CD4-positive, alpha-beta T cell treated with Interleukin-6 at 100 ng/mL for 8 hours (primary cell): ENCODE measurements around the gene ADARB1.

ENCODE experiments used
- DNase-seq: peaks from one replicate; pipeline ENCODE4 v3.0.0-alpha.2; 2020; ENCODE audit warnings: mixed read lengths, low spot score

The ADARB1 gene

GRCh38 chr21:45227735-45228134, 153.4 kb downstream of the ADARB1 start:
- no peak for DNase-seq

- DNase-seq: peak; percentile 74
Measured at GRCh38 chr21:45228171-45228641, 153.8 kb downstream of the ADARB1 start.

DNA sequence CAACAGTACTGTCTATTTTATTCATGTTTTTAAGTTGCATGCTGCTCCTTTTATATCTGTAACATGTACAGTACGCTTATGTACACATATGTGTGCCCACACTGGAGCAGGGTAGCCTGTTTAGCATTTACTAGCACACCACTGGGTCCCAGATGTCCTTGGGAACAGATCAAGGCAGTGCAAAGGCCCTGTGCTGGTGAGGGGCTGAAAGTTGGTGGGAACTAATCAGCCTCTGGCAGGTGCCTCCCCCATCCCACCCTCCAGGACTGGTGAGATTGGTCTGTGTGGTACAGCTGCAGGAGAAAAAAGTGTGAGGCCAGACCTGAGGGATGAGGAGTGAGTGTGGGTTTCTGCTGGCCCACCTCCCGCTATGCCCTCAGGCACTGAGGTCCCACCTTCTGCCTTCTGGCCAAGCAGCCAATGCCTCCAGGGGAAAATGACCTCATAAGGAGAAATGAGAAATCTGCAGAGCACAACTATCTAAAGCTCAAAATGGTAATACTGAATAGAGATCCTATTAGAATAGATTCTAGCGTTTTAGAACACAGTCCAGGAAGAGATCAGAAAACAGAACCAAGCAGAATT, 154.4 kb downstream of the ADARB1 start:
- DNase-seq: no peak

- DNase-seq: no peak
Measured at GRCh38 chr21:45231705-45232104, 157.3 kb downstream of the ADARB1 start.

DNA sequence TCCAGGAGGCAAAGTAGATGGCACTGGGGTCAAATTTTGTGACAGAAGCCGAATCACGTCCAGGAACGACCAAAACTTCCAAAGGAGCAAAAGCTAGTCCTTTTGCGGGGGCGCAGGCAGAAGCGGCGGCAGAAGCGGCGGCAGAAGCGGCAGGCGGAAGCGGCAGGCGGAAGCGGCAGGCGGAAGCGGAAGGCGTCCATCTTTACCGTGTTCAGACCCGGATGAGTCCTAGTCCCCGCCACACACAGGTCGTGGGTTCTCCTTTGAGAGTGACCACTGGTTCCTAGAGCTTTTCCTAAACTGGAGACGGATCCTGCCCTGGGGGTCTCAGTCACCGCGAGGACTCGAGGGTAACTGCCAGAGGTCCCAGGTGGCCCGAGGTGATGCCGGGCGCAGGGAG, 159.7 kb downstream of the ADARB1 start:
- DNase-seq: no peak

GRCh38 chr21:45234965-45235364, 160.6 kb downstream of the ADARB1 start:
- no peak for DNase-seq

GRCh38 chr21:45235488-45235887, 161.1 kb downstream of the ADARB1 start:
- DNase-seq: no peak

DNA sequence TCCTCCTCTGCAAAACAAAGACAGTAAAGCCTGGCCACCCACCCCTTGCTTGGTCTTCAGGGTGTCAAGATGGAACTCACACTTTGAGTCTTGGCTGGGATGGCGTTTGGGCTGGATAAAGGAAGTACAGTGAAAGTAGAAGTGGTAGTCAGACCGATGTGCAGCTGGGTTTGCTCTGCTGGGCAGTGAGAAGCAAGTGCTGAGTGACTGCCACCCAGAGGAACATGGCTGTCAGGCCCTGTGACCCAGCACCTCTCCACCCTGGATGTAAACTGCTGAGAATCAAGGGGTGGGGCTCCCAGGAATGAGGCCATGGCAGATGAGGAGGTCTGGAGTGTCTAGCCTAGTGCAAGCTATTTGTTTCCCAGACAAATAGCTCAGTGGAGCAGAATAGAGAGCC, 162.1 kb downstream of the ADARB1 start:
- DNase-seq: no peak

GRCh38 chr21:45237401-45237800, 163.0 kb downstream of the ADARB1 start:
- DNase-seq: no peak

GRCh38 chr21:45241357-45241756, 167.0 kb downstream of the ADARB1 start:
- DNase-seq: no peak

- DNase-seq: no peak
Measured at GRCh38 chr21:45243603-45244002, 169.2 kb downstream of the ADARB1 start.

DNA sequence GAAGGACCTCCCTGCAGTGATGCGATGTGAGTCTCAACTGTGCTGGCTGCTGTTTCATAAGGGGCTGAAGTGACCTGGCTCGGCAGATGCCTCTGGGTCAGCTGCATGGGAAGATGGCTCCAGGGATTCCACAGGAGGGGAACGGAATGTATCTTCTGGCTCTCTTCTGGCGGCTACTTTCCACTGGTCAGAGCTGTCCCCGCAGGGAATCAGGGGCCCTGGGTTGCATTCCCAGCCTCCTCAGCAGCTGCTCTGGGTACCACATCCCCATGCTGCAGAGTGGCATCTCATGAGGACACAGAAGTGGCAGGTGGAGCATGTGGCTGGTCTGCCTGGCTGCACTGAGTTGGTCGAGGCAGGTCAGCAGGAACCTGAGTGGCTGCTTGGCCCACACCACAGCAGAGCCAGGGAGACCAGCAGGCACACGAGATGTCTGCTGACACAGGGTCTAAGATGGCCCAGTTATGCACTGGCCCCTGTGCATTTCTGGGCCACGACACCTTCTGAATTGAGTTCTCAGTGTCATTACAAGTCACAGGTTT, 170.5 kb downstream of the ADARB1 start:
- no peak for DNase-seq

DNA sequence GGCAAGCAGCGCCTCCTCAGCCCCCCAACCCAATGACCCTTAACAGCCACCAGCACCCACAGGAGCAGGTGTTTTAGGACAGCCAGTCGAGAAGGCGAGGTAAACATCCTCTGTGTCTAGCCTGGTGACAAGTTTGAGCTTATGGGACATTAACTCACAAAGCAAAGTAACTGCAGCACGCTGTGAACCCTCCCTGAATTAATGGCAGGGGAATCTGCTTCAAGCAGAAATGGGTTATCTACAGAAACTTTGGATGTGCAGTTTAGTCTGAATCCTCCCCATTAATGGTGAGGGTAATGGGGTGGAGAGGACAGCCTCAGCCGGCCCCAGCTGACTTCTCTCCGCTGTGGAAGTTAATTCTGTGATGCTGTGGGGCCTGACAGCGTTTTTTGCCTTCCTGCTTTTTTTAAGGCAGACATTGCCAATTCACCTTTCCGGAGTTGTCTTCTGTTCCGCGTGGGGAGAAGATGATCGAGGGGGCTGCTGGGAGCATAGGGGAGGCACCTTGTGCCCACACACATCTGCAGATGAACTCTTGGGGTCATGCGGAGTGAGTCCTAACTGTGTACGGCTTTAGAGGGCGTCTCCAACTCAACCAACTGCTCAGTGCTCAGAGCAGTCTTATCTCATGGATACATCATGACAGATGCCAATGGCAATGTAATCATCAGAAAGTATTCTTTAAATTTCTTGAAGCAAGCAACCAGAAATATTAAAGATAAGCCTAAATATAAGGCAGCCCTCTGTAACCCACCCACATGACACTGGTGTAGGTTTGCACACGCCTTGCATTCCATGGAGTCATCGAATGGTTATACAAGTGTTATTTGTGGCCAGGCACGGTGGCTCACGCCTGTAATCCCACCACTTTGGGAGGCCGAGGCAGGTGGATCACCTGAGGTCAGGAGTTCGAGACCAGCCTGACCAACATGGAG, 172.3 kb downstream of the ADARB1 start:
- no peak for DNase-seq

- no peak for DNase-seq
Measured at GRCh38 chr21:45248301-45248892, 174.0 kb downstream of the ADARB1 start.

GRCh38 chr21:45248893-45249381, 174.6 kb downstream of the ADARB1 start:
- DNase-seq: no peak

GRCh38 chr21:45249626-45250025, 175.2 kb downstream of the ADARB1 start:
- no peak for DNase-seq

GRCh38 chr21:45250272-45250671, 175.9 kb downstream of the ADARB1 start:
- no peak for DNase-seq

GRCh38 chr21:45250914-45251634, 176.7 kb downstream of the ADARB1 start:
- no peak for DNase-seq

GRCh38 chr21:45251635-45252447, 177.5 kb downstream of the ADARB1 start:
- DNase-seq: no peak

DNA sequence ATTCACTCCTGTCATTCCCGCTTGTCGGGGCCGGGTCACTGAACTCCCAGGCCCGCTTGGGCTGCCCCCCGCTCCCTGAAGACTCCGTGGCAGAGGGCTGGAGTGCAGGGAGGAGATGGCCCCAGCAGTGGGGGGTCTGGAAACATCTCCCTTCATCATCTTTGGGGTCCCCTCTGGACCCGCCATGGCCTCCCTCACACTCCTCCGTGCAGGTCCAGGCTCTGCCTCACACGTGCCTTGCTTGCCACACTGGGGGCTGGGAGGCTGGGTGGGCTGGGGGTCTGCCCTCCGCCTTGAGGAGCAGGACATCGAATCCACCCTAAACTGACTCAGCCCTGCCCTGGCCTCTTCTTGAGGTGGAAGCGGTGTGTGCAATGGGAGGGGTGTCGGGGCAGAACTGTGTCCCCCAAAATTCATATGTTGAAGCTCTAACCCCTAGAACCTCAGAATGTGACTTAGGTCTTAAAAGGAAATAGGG, 178.1 kb downstream of the ADARB1 start:
- DNase-seq: no peak

- no peak for DNase-seq
Measured at GRCh38 chr21:45253180-45253579, 178.8 kb downstream of the ADARB1 start.
